PFSK-1 (cell line): ENCODE results near the gene WDR91.

Source experiments
- FOXP2 ChIP-seq: optimal IDR thresholded peaks from 2 replicates; pipeline ENCODE3; 2011; ENCODE audit warnings: borderline replicate concordance, control low read depth, inconsistent platforms; ENCODE audit not compliant: insufficient read depth; ENCODE audit errors: extremely low read length, extremely low read depth
- POLR2AphosphoS5 ChIP-seq: IDR thresholded peaks from 2 replicates; pipeline ENCODE4 v1.6.1; 2012; ENCODE audit warnings: low read depth, mild to moderate bottlenecking, control low read depth, low read length, moderate library complexity
- SIN3A ChIP-seq: IDR thresholded peaks from 2 replicates; pipeline ENCODE4 v1.6.1; 2012; ENCODE audit warnings: mild to moderate bottlenecking, low read length, moderate library complexity, borderline replicate concordance; ENCODE audit not compliant: insufficient read depth
- TAF1 ChIP-seq: IDR thresholded peaks from 2 replicates; pipeline ENCODE4 v1.6.1; 2012; ENCODE audit warnings: low read length, control low read depth, borderline replicate concordance; ENCODE audit not compliant: insufficient read depth
- TF ChIP-seq, protein P1 (sequence below), 2 experiments: IDR thresholded peaks; 2 replicates each; pipeline versions ENCODE4 v1.6.1 to v1.8.0; 2011 to 2012; ENCODE audit warnings: low read depth in 2 of 2, low read length in 2 of 2, control low read depth in 1 of 2, inconsistent platforms in 1 of 2, mild to moderate bottlenecking in 1 of 2, moderate library complexity in 1 of 2; ENCODE audit not compliant: insufficient read depth in 1 of 2

Gene WDR91

DNA sequence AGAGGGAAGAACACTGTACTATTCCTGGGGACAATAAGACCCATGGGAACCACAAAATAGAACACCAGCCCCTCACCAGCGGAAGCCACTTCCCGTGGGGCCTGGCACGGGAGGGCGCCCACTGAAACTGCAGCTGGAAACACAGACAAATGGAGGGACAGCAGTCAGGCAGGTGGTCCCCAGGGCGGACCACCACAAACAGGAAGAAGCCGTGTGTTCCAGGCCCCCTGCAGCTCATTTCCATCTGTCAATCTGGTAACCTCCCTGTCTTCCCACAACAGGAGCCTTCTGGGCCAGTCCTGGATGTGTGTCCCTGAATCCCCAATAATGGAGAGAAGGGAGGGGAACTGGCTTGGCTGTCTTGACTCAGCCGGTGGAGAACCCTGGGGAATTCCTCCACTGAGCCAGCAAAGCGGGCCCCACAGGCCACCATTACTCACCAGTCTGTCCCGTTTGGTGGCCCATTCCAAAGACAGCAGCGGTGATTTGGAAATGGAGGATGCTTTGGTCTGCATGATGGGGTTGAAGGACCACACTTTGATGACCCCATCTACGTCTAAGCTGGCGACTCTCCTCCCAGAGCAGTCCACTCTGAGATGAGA is 16.7 kb downstream of the WDR91 start:
- no peak for TF ChIP-seq POLR2AphosphoS5
- TF ChIP-seq FOXP2, result no peak
- no peak for TF ChIP-seq TAF1
- TF ChIP-seq, protein P1, sequence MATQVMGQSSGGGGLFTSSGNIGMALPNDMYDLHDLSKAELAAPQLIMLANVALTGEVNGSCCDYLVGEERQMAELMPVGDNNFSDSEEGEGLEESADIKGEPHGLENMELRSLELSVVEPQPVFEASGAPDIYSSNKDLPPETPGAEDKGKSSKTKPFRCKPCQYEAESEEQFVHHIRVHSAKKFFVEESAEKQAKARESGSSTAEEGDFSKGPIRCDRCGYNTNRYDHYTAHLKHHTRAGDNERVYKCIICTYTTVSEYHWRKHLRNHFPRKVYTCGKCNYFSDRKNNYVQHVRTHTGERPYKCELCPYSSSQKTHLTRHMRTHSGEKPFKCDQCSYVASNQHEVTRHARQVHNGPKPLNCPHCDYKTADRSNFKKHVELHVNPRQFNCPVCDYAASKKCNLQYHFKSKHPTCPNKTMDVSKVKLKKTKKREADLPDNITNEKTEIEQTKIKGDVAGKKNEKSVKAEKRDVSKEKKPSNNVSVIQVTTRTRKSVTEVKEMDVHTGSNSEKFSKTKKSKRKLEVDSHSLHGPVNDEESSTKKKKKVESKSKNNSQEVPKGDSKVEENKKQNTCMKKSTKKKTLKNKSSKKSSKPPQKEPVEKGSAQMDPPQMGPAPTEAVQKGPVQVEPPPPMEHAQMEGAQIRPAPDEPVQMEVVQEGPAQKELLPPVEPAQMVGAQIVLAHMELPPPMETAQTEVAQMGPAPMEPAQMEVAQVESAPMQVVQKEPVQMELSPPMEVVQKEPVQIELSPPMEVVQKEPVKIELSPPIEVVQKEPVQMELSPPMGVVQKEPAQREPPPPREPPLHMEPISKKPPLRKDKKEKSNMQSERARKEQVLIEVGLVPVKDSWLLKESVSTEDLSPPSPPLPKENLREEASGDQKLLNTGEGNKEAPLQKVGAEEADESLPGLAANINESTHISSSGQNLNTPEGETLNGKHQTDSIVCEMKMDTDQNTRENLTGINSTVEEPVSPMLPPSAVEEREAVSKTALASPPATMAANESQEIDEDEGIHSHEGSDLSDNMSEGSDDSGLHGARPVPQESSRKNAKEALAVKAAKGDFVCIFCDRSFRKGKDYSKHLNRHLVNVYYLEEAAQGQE (IDR thresholded peaks at IDR 0.05; ENCODE audit: insufficient read depth in 1 of 2, low read depth in 2 of 2, low read length in 2 of 2), result no peak
- TF ChIP-seq SIN3A, result no peak

DNA sequence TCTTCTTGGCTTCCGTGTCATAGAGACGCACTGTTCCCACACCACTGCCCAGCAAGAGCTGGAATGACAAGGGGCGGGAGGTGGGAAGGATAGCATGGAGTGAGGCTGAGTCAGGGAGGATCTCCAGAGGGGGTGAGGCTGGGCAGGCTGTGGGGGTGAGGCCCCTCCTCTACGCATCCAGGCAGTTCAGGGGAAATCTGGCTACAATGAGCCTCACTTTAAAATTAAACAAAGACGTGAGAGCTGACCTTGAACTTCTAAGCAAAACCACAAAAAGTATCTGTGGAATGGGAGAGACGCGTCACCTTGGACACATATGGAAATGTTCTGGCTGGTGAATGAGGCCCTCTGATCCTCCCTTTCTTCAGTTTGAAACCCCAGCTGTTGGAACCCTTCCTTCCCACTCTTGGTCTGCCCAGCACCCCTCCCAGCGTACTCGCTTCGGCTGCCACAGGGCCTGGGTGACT is 17.7 kb downstream of the WDR91 start:
- TF ChIP-seq FOXP2 (no peak), SIN3A (no peak), TAF1 (no peak), POLR2AphosphoS5 (no peak)
- TF ChIP-seq, protein P1 (IDR thresholded peaks at IDR 0.05; ENCODE audit: insufficient read depth in 1 of 2, low read depth in 2 of 2, low read length in 2 of 2), result no peak

DNA sequence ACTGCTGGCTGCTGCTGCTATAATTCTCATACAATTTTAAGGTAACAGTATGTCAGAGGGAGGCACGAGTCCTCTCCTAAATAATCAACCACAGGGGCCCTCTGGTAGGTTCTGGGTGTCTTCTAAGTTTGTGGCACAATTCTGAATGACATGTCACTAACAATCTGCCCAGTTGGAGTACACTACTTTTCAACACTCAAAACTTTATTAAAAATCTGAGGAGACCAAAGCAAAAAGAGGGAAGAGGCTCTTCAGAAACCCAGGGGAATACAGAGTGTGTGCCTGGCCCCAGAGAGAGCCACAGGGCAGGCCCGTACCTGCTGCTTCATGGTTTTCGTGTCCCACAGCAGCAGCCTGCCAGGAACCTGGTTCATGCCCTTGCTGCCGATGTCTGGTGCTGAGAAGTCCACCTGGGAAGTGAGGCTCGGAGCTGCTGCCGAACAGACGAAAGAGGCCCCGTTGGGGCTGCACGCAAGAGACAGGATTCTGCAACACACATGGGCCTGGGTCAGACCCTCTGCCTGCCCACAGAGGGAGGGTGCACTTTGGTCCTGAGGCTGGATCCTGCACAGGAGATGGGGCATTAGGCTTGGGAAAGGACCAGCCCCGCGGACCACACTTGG is 18.3 kb downstream of the WDR91 start:
- TF ChIP-seq SIN3A, result no peak
- no peak for TF ChIP-seq POLR2AphosphoS5

DNA sequence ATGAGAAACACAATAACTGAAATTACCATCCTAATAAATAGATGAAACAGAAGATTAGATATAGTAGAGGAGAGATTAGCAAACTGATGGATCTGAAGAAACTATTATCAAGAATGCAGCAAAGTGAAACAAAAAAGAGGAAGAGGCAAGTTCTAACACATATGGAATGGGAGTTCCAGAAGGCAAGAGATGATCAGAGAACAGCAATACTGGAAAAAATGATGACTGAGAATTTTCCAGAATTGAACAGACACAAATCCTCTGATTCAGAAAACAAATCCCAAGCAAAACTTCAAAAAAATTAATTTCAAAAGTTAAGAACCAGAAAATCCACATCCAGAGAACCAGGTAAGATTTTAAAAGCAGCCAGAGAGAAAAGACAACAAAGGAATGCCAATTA is 20.6 kb downstream of the WDR91 start:
- TF ChIP-seq SIN3A (no peak), FOXP2 (no peak), TAF1 (no peak), POLR2AphosphoS5 (no peak)
- TF ChIP-seq, protein P1 (IDR thresholded peaks at IDR 0.05; ENCODE audit: insufficient read depth in 1 of 2, low read depth in 2 of 2, low read length in 2 of 2), result no peak

DNA sequence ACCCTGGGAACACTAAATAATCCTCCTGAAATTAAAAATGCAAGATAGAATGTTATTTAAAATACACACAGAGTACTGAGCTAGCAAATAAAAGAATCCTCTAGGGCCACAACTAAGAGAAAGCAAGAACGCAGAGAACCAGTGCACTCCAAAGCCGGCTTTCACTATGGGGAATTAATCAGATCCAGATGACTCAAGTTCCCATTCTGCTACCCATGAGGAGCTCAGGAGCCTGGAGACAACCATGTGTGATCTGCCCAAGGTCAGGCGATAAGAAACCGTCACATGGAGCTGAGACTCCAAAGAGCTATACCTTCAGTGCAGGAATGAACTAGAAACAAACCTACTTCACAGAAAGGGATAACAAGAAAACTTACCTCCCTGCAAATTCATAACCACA is 21.4 kb downstream of the WDR91 start:
- TF ChIP-seq, protein P1 (IDR thresholded peaks at IDR 0.05; ENCODE audit: insufficient read depth in 1 of 2, low read depth in 2 of 2, low read length in 2 of 2), result no peak
- TF ChIP-seq SIN3A (no peak), POLR2AphosphoS5 (no peak), FOXP2 (no peak), TAF1 (no peak)
